Jurkat, Clone E6-1 (cell line): ENCODE data around the gene LRP1-AS.

Experiments used
- DNase-seq: peaks from one replicate; pipeline ENCODE4 v3.0.0-alpha.2; 2011; ENCODE audit warnings: low read depth, low spot score
- H3K4me3 ChIP-seq: 2 replicates; pipeline ENCODE4 v1.5.1; 2011; ENCODE audit warnings: mild to moderate bottlenecking, low read length, control low read depth, moderate library complexity

Gene LRP1-AS

GRCh38 chr12:57181561-57182155 is 34.2 kb upstream of the LRP1-AS start:
- DNase-seq = no peak
- H3K4me3 ChIP-seq = no peak overlapping the region

- H3K4me3 ChIP-seq = no peak overlapping the region
Observed at GRCh38 chr12:57181072-57181471, 33.7 kb upstream of the LRP1-AS start.

GRCh38 chr12:57180321-57180989 is 33.0 kb upstream of the LRP1-AS start:
- DNase-seq = no peak
- no peak overlapping the region for H3K4me3 ChIP-seq

More at GRCh38 chr12:57181072-57181471, 33.7 kb upstream of the LRP1-AS start:
- DNase-seq = no peak

- DNase-seq = no peak
- H3K4me3 ChIP-seq = no peak overlapping the region
Observed at GRCh38 chr12:57179331-57180086, 32.1 kb upstream of the LRP1-AS start.

- H3K4me3 ChIP-seq = no peak overlapping the region
- no peak for DNase-seq
Observed at GRCh38 chr12:57178213-57178612, 30.8 kb upstream of the LRP1-AS start.

GRCh38 chr12:57177354-57177753 is 29.9 kb upstream of the LRP1-AS start:
- no peak overlapping the region for H3K4me3 ChIP-seq

GRCh38 chr12:57176846-57177245 is 29.4 kb upstream of the LRP1-AS start:
- no peak for DNase-seq
- no peak overlapping the region for H3K4me3 ChIP-seq

More at GRCh38 chr12:57177354-57177753, 29.9 kb upstream of the LRP1-AS start:
- DNase-seq = no peak

GRCh38 chr12:57176139-57176477 is 28.7 kb upstream of the LRP1-AS start:
- no peak for DNase-seq

GRCh38 chr12:57175428-57176138 is 28.2 kb upstream of the LRP1-AS start:
- H3K4me3 ChIP-seq = no peak overlapping the region
- no peak for DNase-seq

More at GRCh38 chr12:57176139-57176477, 28.7 kb upstream of the LRP1-AS start:
- no peak overlapping the region for H3K4me3 ChIP-seq

GRCh38 chr12:57173683-57174082 is 26.3 kb upstream of the LRP1-AS start:
- no peak for DNase-seq

GRCh38 chr12:57173089-57173488 is 25.7 kb upstream of the LRP1-AS start:
- DNase-seq = no peak
- no peak overlapping the region for H3K4me3 ChIP-seq

More at GRCh38 chr12:57173683-57174082, 26.3 kb upstream of the LRP1-AS start:
- H3K4me3 ChIP-seq = no peak overlapping the region

GRCh38 chr12:57171668-57172067 is 24.2 kb upstream of the LRP1-AS start:
- DNase-seq = no peak
- H3K4me3 ChIP-seq = no peak overlapping the region

- no peak overlapping the region for H3K4me3 ChIP-seq
Observed at GRCh38 chr12:57170927-57171326, 23.5 kb upstream of the LRP1-AS start.

GRCh38 chr12:57170408-57170807 is 23.0 kb upstream of the LRP1-AS start:
- no peak for DNase-seq
- H3K4me3 ChIP-seq = no peak overlapping the region

More at GRCh38 chr12:57170927-57171326, 23.5 kb upstream of the LRP1-AS start:
- DNase-seq = no peak

GRCh38 chr12:57169969-57170368 is 22.6 kb upstream of the LRP1-AS start:
- DNase-seq = no peak

GRCh38 chr12:57169046-57169795 is 21.8 kb upstream of the LRP1-AS start:
- H3K4me3 ChIP-seq = no peak overlapping the region
- no peak for DNase-seq

More at GRCh38 chr12:57169969-57170368, 22.6 kb upstream of the LRP1-AS start:
- H3K4me3 ChIP-seq = no peak overlapping the region

GRCh38 chr12:57168058-57168457 is 20.6 kb upstream of the LRP1-AS start:
- no peak for DNase-seq
- no peak overlapping the region for H3K4me3 ChIP-seq

- DNase-seq = no peak
- no peak overlapping the region for H3K4me3 ChIP-seq
Observed at GRCh38 chr12:57166971-57167371, 19.6 kb upstream of the LRP1-AS start.

GRCh38 chr12:57165741-57166140 is 18.3 kb upstream of the LRP1-AS start:
- no peak for DNase-seq

More at GRCh38 chr12:57165741-57166140, 18.3 kb upstream of the LRP1-AS start:
- no peak overlapping the region for H3K4me3 ChIP-seq
